Endothelial cell of umbilical vein (primary cell): ENCODE results near the gene HSD17B2. TPM values are rescaled to one million over a fixed set of nuclear protein-coding genes. Genes with fewer than 3 reads are reported as not detected.
"Not testable (repeated sequence)": the region's sequence is repeated elsewhere in the genome, so short reads cannot be mapped to it uniquely, and the experiment has no call there.

Source experiments
- BruUV-seq: library from RNA; stranded (reverse); fragments of 400-500 nt; replicated peaks from 2 replicates; lab custom pipeline; 2021; lab: Mats Ljungman, UMichigan
- CTCF ChIA-PET: fragments of 300-600, 350-600 bp; sonication (Branson Sonifier 250); formaldehyde crosslinking; loops from one replicate; lab custom pipeline; 2021; ENCODE audit warnings: antibody characterized with exemption, inconsistent platforms; lab: Charles Lee
- POLR2A ChIA-PET: fragments of 300-600, 350-600 bp; sonication (Branson Sonifier 250); formaldehyde crosslinking; loops from one replicate; lab custom pipeline; 2021; ENCODE audit warnings: antibody characterized with exemption, inconsistent platforms; lab: Charles Lee
- DNase-seq: peaks from one replicate; pipeline ENCODE4 v3.0.0-alpha.2; 2011; ENCODE audit warnings: low read depth, low spot score
- FAIRE-seq: peaks from 2 replicates; lab custom pipeline; 2011; peaks lifted over from hg19 to GRCh38; lab: Jason Lieb, UNC
- H2AFZ ChIP-seq: 2 replicates; pipeline ENCODE4 v1.6.0; 2012; ENCODE audit warnings: low read depth, low read length, control low read depth, inconsistent platforms
- H3K27ac ChIP-seq: 2 replicates; pipeline ENCODE4 v1.5.1; 2011; ENCODE audit warnings: low read depth, mild to moderate bottlenecking, control low read depth, low read length, moderate library complexity; ENCODE audit not compliant: insufficient read depth
- H3K27me3 ChIP-seq, 2 experiments: 2 replicates each; pipeline versions ENCODE4 v1.6.0 to v1.6.1; 2011; ENCODE audit warnings: low read length in 2 of 2, mixed read lengths in 1 of 2; ENCODE audit not compliant: control insufficient read depth in 2 of 2, insufficient read depth in 2 of 2
- H3K36me3 ChIP-seq, 2 experiments: 2 replicates in 1 of 2; 3 replicates in 1 of 2; pipeline ENCODE4 v1.5.1; 2011; ENCODE audit warnings: low read length in 2 of 2, mild to moderate bottlenecking in 1 of 2, moderate library complexity in 1 of 2; ENCODE audit not compliant: control insufficient read depth in 2 of 2, insufficient read depth in 2 of 2; ENCODE audit errors: extremely low read depth in 1 of 2
- H3K4me1 ChIP-seq: 3 replicates; pipeline ENCODE4 v1.5.1; 2011; ENCODE audit warnings: mild to moderate bottlenecking, low read length; ENCODE audit not compliant: control insufficient read depth, insufficient read depth; ENCODE audit errors: extremely low read depth
- H3K4me2 ChIP-seq: 2 replicates; pipeline ENCODE4 v1.6.1; 2011; ENCODE audit warnings: low read length, control low read depth, mixed read lengths; ENCODE audit not compliant: insufficient read depth
- H3K4me3 ChIP-seq, 3 experiments: fragments of 200-600 bp in 1 of 3; sonication (generic), shearing (Covaris generic) in 1 of 3; replicated peaks in 1 of 3; 2 replicates each; pipeline ENCODE4 v1.5.1; 2011 to 2016; ENCODE audit warnings: control low read depth in 3 of 3, low read length in 3 of 3, mild to moderate bottlenecking in 2 of 3, inconsistent platforms in 1 of 3, low read depth in 1 of 3, moderate library complexity in 1 of 3; ENCODE audit not compliant: insufficient read depth in 1 of 3
- H3K79me2 ChIP-seq: 2 replicates; pipeline ENCODE4 v1.6.0; 2012; ENCODE audit warnings: low read length, inconsistent platforms; ENCODE audit not compliant: control insufficient read depth, insufficient read depth
- H3K9ac ChIP-seq: replicated peaks from 2 replicates; pipeline ENCODE3; 2011; ENCODE audit warnings: low read length, control low read depth; ENCODE audit not compliant: insufficient read depth; ENCODE audit errors: extremely low read depth
- H3K9me1 ChIP-seq: replicated peaks from 3 replicates; pipeline ENCODE4 v1.6.0; 2011; ENCODE audit warnings: mild to moderate bottlenecking, low read length; ENCODE audit not compliant: control insufficient read depth, insufficient read depth; ENCODE audit errors: extremely low read depth
- H3K9me3 ChIP-seq: replicated peaks from 2 replicates; pipeline ENCODE4 v1.5.1; 2012; ENCODE audit warnings: low read length, inconsistent platforms; ENCODE audit not compliant: control insufficient read depth, insufficient read depth
- H4K20me1 ChIP-seq: replicated peaks from 2 replicates; pipeline ENCODE3; 2011; ENCODE audit warnings: mild to moderate bottlenecking, low read length; ENCODE audit not compliant: control insufficient read depth, insufficient read depth; ENCODE audit errors: extremely low read depth
- FOS ChIP-seq: IDR thresholded peaks from 2 replicates; pipeline ENCODE4 v1.6.1; 2011; ENCODE audit warnings: mild to moderate bottlenecking, low read length, moderate library complexity, borderline replicate concordance; ENCODE audit not compliant: insufficient read depth
- POLR2AphosphoS5 ChIP-seq: IDR thresholded peaks from 2 replicates; pipeline ENCODE4 v1.6.1; 2012; ENCODE audit warnings: low read depth, mild to moderate bottlenecking, control low read depth, low read length, moderate library complexity; ENCODE audit not compliant: insufficient read depth
- dilution Hi-C: fragments of 300-500 bp; cut with MboI; formaldehyde crosslinking; loops from one replicate; pipeline ENCODE4 v1.15.0; 2019; ENCODE audit warnings: low sequenced_read_pairs; ENCODE audit not compliant: extremely low pct_ligation_motif_present
- intact Hi-C: fragments of 100-400 bp; cut with micrococcal nuclease; formaldehyde crosslinking; loops from one replicate; pipeline ENCODE4 v1.10.0; 2022
- polyA plus RNA-seq, 4 experiments: library from polyadenylated mRNA; depleted of rRNA in 3 of 4; stranded (reverse) in 3 of 4; unstranded in 1 of 4; fragments of >200 nt; gene quantifications; 2 replicates each; pipeline versions ENCODE4 v1.2.1 to v1.2.3, GENCODE V29; 2011 to 2012; ENCODE audit warnings: missing spikeins in 1 of 4
- total RNA-seq: library from RNA; stranded (reverse); gene quantifications from 2 replicates; pipeline ENCODE4 v1.2.3, GENCODE V29; 2021

Gene HSD17B2
- total and polyA plus RNA-seq, 2 donors (not counting 3 experiments of a cell fraction or from before 2014, with no cell fraction given) = 1.2 to 4.5 TPM

DNA sequence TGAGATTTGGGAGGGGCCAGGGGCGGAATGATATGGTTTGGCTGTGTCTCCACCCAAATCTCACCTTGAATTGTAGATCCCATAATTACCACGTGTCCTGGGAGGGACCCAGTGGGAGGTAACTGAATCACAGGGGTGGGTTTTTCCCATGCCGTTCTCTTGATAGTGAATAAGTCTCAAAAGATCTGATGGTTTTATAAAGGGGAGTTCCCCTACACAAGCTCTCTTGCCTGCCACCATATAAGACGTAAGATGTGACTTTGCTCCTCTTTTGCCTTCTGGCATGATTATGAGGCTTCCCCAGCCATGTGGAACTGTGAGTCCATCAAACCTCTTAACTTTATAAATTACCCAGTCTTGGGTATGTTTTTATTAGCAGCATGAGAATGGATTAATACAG is 25.3 kb upstream of the HSD17B2 start:
- CTCF ChIA-PET = interaction anchor here (1.5 kb wide), 1 partner anchor 13 kb away, joined by 3 read pairs; no protein-coding TSS in a partner anchor
- H3K4me2 ChIP-seq, H3K9me1 ChIP-seq, H3K79me2 ChIP-seq, H3K4me1 ChIP-seq, DNase-seq, FAIRE-seq, intact Hi-C loops, H4K20me1 ChIP-seq, H2AFZ ChIP-seq, H3K9me3 ChIP-seq, H3K9ac ChIP-seq, BruUV-seq, H3K4me3 ChIP-seq, H3K36me3 ChIP-seq, POLR2A ChIA-PET, H3K27ac ChIP-seq, dilution Hi-C loops: not testable (repeated sequence)
- peaks cover 4 to 14% of the 10 kb centered on the region in 2 experiments for H3K27me3 ChIP-seq

DNA sequence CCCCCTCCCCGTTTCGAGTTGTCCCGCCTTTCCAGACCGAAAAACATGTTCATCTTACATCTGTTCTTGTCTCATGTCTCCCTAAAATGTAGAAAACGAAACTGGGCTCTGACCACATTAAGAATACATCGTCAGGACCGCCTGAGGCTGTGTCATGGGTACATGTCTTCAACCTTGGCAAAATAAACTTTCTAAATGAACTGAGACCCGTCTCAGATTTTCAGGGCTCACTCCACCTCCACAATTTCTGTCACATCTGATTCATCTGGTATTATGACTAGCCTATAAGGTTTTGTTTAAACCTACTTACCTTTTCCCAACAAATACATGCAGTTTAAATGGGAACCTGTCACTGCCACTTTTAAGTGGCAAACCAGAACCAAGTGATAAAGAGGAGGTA is 24.4 kb upstream of the HSD17B2 start:
- DNase-seq = no peak
- H3K36me3 ChIP-seq = no peaks in the 10 kb centered on the region
- no peak for FAIRE-seq
- H3K27me3 ChIP-seq = peaks cover 4 to 16% of the 10 kb centered on the region in 2 experiments
- intact Hi-C loops = no loop called here
- BruUV-seq = no TSS peak
- H3K79me2 ChIP-seq = no peaks in the 10 kb centered on the region
- no peaks in the 10 kb centered on the region for H4K20me1 ChIP-seq
- no peak overlapping the region for H3K4me2 ChIP-seq
- TF ChIP-seq FOS = no peak
- no peak for TF ChIP-seq POLR2AphosphoS5
- H3K27ac ChIP-seq = no peak overlapping the region
- no peak overlapping the region for H2AFZ ChIP-seq
- ChIA-PET POLR2A (no interaction called here), CTCF (interaction anchor here (1.5 kb wide), 1 partner anchor 14 kb away, joined by 3 read pairs; no protein-coding TSS in a partner anchor)
- H3K9ac ChIP-seq = no peak overlapping the region
- H3K9me3 ChIP-seq = peaks cover 4% of the 10 kb centered on the region
- H3K9me1 ChIP-seq = no peaks in the 10 kb centered on the region
- no peak overlapping the region for H3K4me3 ChIP-seq
- peaks cover under 1% of the 10 kb centered on the region for H3K4me1 ChIP-seq
- dilution Hi-C loops = no loop called here
